K562 (cell line): ENCODE data around the gene PMP22. TPM values are rescaled to one million over a fixed set of nuclear protein-coding genes. Genes with fewer than 3 reads are reported as not detected.
A peak's percentile ranks its signal among the peaks of the same experiment; 100 is the strongest.

Source experiments
- ATAC-seq: fragments of 200-7000 bp; cut with Tn5 transposase; 3 replicates; pipeline ENCODE4 v1.9.1; 2020; ENCODE audit warnings: moderate library complexity
- BruUV-seq: library from RNA; stranded (reverse); fragments of 400-500 nt; replicated peaks from 2 replicates; lab custom pipeline; 2021; lab: Mats Ljungman, UMichigan
- CTCF ChIA-PET: fragments of 300-600 bp; formaldehyde crosslinking; extraction: SDS; loops from one replicate; lab custom pipeline; 2021; ENCODE audit warnings: low intra/inter-chr PET ratio; lab: Yijun Ruan, JAX
- POLR2A ChIA-PET: fragments of 300-600, 350-650 bp; sonication (Branson Sonifier 250); formaldehyde crosslinking; extraction: SDS; loops from one replicate; lab custom pipeline; 2021; ENCODE audit warnings: antibody characterized with exemption, inconsistent platforms; lab: Yijun Ruan, JAX
- DNase-seq, 4 experiments: peaks; one replicate each; pipeline versions ENCODE4 v3.0.0 to v3.0.0-alpha.2; 2011 to 2018; ENCODE audit warnings: low spot score in 3 of 4, mixed read lengths in 3 of 4; ENCODE audit errors: extremely low read depth in 1 of 4
- FAIRE-seq: peaks from 2 replicates; lab custom pipeline; 2011; peaks lifted over from hg19 to GRCh38; lab: Jason Lieb, UNC
- H2AFZ ChIP-seq: 2 replicates; pipeline ENCODE4 v1.6.0; 2011; ENCODE audit warnings: low read depth, low read length, control low read depth, inconsistent platforms
- H3K27ac ChIP-seq: fragments of 200-600 bp; 3 replicates; pipeline ENCODE4 v1.8.0; 2011; ENCODE audit warnings: low read depth, mild to moderate bottlenecking, control low read depth, inconsistent platforms, low read length, moderate library complexity, mixed read lengths; ENCODE audit errors: extremely low read depth
- H3K27me3 ChIP-seq, 2 experiments: fragments of 300-600 bp in 1 of 2; 2 replicates in 1 of 2; 3 replicates in 1 of 2; pipeline versions ENCODE4 v1.6.0 to v1.8.0; 2011; ENCODE audit warnings: inconsistent platforms in 2 of 2, low read length in 2 of 2, mild to moderate bottlenecking in 1 of 2, mixed read lengths in 1 of 2, moderate library complexity in 1 of 2; ENCODE audit not compliant: control insufficient read depth in 2 of 2, insufficient read depth in 2 of 2
- H3K36me3 ChIP-seq: fragments of 300-600 bp; 3 replicates; pipeline ENCODE4 v1.8.0; 2011; ENCODE audit warnings: mild to moderate bottlenecking, low read length, inconsistent platforms; ENCODE audit not compliant: control insufficient read depth, insufficient read depth
- H3K4me1 ChIP-seq, 2 experiments: fragments of 200-600 bp in 1 of 2; replicated peaks in 1 of 2; 2 replicates in 1 of 2; 3 replicates in 1 of 2; pipeline versions ENCODE4 v1.5.1 to v1.8.0; 2011; ENCODE audit warnings: inconsistent platforms in 2 of 2, low read length in 2 of 2, mild to moderate bottlenecking in 1 of 2, mixed read lengths in 1 of 2, moderate library complexity in 1 of 2; ENCODE audit not compliant: control insufficient read depth in 2 of 2, insufficient read depth in 2 of 2
- H3K4me2 ChIP-seq: 2 replicates; pipeline ENCODE4 v1.6.1; 2011; ENCODE audit warnings: low read length, control low read depth, inconsistent platforms, mixed read lengths; ENCODE audit not compliant: insufficient read depth
- H3K4me3 ChIP-seq: fragments of 200-600 bp; sonication (generic), shearing (Covaris generic); 2 replicates; pipeline ENCODE4 v1.5.1; 2016; ENCODE audit warnings: control low read depth, inconsistent platforms
- H3K79me2 ChIP-seq: fragments of 200-600 bp; 3 replicates; pipeline ENCODE4 v1.8.0; 2011; ENCODE audit warnings: low read length, inconsistent platforms; ENCODE audit not compliant: control insufficient read depth, insufficient read depth
- H3K9ac ChIP-seq, 2 experiments: 2 replicates each; pipeline versions ENCODE4 v1.6.0 to v1.6.1; 2011; ENCODE audit warnings: low read depth in 2 of 2, low read length in 2 of 2, control low read depth in 1 of 2, inconsistent platforms in 1 of 2, mild to moderate bottlenecking in 1 of 2, mixed read lengths in 1 of 2; ENCODE audit not compliant: insufficient read depth in 1 of 2
- H3K9me1 ChIP-seq: one replicate; pipeline ENCODE4 v1.6.0; 2011; ENCODE audit warnings: inconsistent platforms, mild to moderate bottlenecking, low read length, moderate library complexity; ENCODE audit not compliant: control insufficient read depth, insufficient read depth
- H3K9me3 ChIP-seq: replicated peaks from 2 replicates; pipeline ENCODE4 v1.5.1; 2011; ENCODE audit warnings: low read depth, low read length, inconsistent platforms; ENCODE audit not compliant: control insufficient read depth, insufficient read depth
- H4K20me1 ChIP-seq: replicated peaks from 2 replicates; pipeline ENCODE4 v1.6.1; 2011; ENCODE audit warnings: low read length, inconsistent platforms, mixed read lengths; ENCODE audit not compliant: control insufficient read depth, insufficient read depth
- C11orf30 ChIP-seq: fragments of 450-650 bp; IDR thresholded peaks from 2 replicates; pipeline ENCODE4 v1.6.1; 2016; ENCODE audit warnings: low read depth, mild to moderate bottlenecking
- HOXB6 ChIP-seq: fragments of 250-450 bp; sonication (Bioruptor Pico); IDR thresholded peaks from 2 replicates; pipeline ENCODE4 v1.5.1; 2022; ENCODE audit warnings: mild to moderate bottlenecking, borderline replicate concordance
- POLR3G ChIP-seq: IDR thresholded peaks from 2 replicates; pipeline ENCODE4 v1.6.1; 2011; ENCODE audit not compliant: insufficient read length, insufficient replicate concordance; ENCODE audit errors: extremely low read depth
- RAD21 ChIP-seq, 2 experiments: fragments of 250-450 bp in 1 of 2; fragments of 450-650 bp in 1 of 2; sonication (Bioruptor Pico) in 1 of 2; formaldehyde crosslinking in 1 of 2; IDR thresholded peaks in 1 of 2; conservative IDR thresholded peaks in 1 of 2; 2 replicates each; pipeline versions ENCODE4 v1.4.0 to v1.8.0; 2020 to 2022; ENCODE audit warnings: mild to moderate bottlenecking in 2 of 2, moderate library complexity in 1 of 2
- SIX5 ChIP-seq, 2 experiments: IDR thresholded peaks; 2 replicates each; pipeline ENCODE4 v1.6.1; 2011; ENCODE audit warnings: low read length in 2 of 2, borderline replicate concordance in 1 of 2, low read depth in 1 of 2, mild to moderate bottlenecking in 1 of 2, moderate library complexity in 1 of 2; ENCODE audit not compliant: insufficient read depth in 1 of 2
- ZKSCAN8 ChIP-seq: fragments of 200-800 bp; sonication (Bioruptor generic); IDR thresholded peaks from 2 replicates; pipeline ENCODE4 v1.6.1; 2016; ENCODE audit warnings: missing genetic modification characterization, missing compliant biosample characterization
- WGBS: fragments of 100-300 bp; shearing (Covaris generic); methylation state at CpG from one replicate; pipeline ENCODE4 v1.1.6; 2016; ENCODE audit warnings: low coverage, mixed read lengths; ENCODE audit not compliant: insufficient coverage; ENCODE audit errors: missing lambda C conversion rate; 5-methylcytosine and 5-hydroxymethylcytosine counted together
- in situ Hi-C: fragments of 300-500 bp; cut with MboI; formaldehyde crosslinking; loops from 4 replicates; pipeline ENCODE4 v1.15.0; 2018; ENCODE audit warnings: inconsistent platforms, mixed read lengths
- intact Hi-C: fragments of 100-400 bp; cut with micrococcal nuclease; formaldehyde crosslinking; loops from 2 replicates; pipeline ENCODE4 v1.14.2; 2022
- polyA plus RNA-seq, 8 experiments: library from polyadenylated mRNA; depleted of rRNA in 4 of 8; stranded (reverse) in 5 of 8; unstranded in 3 of 8; fragments of >200 nt; fragmentation: Nextera tagmentation in 2 of 8; fragmentation: Illumina TruSeq in 1 of 8; extraction: Ambion mirVana in 2 of 8; extraction: Trizol in 1 of 8; gene quantifications; 2 replicates each; pipeline versions ENCODE4 v1.2.1 to v1.2.3, GENCODE V29; 2011 to 2014; ENCODE audit warnings: inconsistent platforms in 1 of 8, missing spikeins in 1 of 8
- total RNA-seq, 7 experiments: library from RNA; depleted of rRNA in 6 of 7; stranded (reverse); fragments of >200 nt in 6 of 7; fragmentation: Illumina TruSeq in 2 of 7; extraction: Trizol in 2 of 7; gene quantifications; 2 replicates each; pipeline versions ENCODE4 v1.2.1 to v1.2.3, GENCODE V29; 2011 to 2021; ENCODE audit warnings: low replicate concordance in 1 of 7
- TF ChIP-seq, protein P1 (sequence below): fragments of 450-650 bp; conservative IDR thresholded peaks from 2 replicates; pipeline ENCODE4 v1.6.1; 2016; ENCODE audit warnings: missing genetic modification characterization, low read depth, mild to moderate bottlenecking, missing compliant biosample characterization, moderate library complexity
- TF ChIP-seq, protein P2 (sequence below): fragments of 450-650 bp; IDR thresholded peaks from 2 replicates; pipeline ENCODE4 v1.6.1; 2016; ENCODE audit warnings: low read depth

PMP22 gene
- total and polyA plus RNA-seq, 9 of the 15 experiments (the other 6 are each of a cell fraction or from before 2014, with no cell fraction given): 12.6 to 62.3 (median 25.8) TPM

GRCh38 chr17:15233022-15233805, 31.9 kb downstream of the PMP22 start:
- no TSS peak for BruUV-seq
- Histone ChIP-seq H2AFZ (no peak overlapping the region), H3K36me3 (peaks cover 11% of the 10 kb centered on the region; the same call in 2 of the 3 replicates), H3K4me1 (peaks cover 4 to 56% of the 10 kb centered on the region in 2 experiments; a peak in 4 of 5 replicates), H3K4me2 (no peak overlapping the region), H3K27ac (no peak overlapping the region), H3K9me3 (no peaks in the 10 kb centered on the region), H3K9ac (no peak overlapping the region), H3K27me3 (no peaks in the 10 kb centered on the region), H3K9me1 (no peaks in the 10 kb centered on the region), H4K20me1 (no peaks in the 10 kb centered on the region), H3K79me2 (peaks cover 2% of the 10 kb centered on the region; the same call in 1 of the 3 replicates), H3K4me3 (no peak overlapping the region)
- DNase-seq: peak; percentile 32 to 60 (median 44)
- CTCF ChIA-PET: no interaction called here
- POLR2A ChIA-PET: no interaction called here
- peak; percentile 82 for ATAC-seq
- WGBS: 46% methylated on average over 4 of the region's 4 CpGs
- FAIRE-seq: peak; percentile 69
- in situ Hi-C loops (no loop called here), intact Hi-C loops (loop anchor here (10.0 kb wide), 1 partner anchor 262 kb away; no protein-coding TSS in a partner anchor)
- TF ChIP-seq HOXB6 (no peak), POLR3G (no peak), RAD21 (CRISPR knock-in tag; conservative IDR thresholded peaks at IDR 0.05 in 1 of 2, IDR thresholded peaks at IDR 0.05 in 1 of 2) (peak; percentile 57 to 68), SIX5 (IDR thresholded peaks at IDR 0.05; ENCODE audit: borderline replicate concordance in 1 of 2, insufficient read depth in 1 of 2, low read depth in 1 of 2, low read length in 2 of 2) (no peak), ZKSCAN8 (CRISPR knock-in tag) (peak; percentile 59), C11orf30 (peak; percentile 7; the same call in 1 of the 2 replicates)
- TF ChIP-seq, protein P1, sequence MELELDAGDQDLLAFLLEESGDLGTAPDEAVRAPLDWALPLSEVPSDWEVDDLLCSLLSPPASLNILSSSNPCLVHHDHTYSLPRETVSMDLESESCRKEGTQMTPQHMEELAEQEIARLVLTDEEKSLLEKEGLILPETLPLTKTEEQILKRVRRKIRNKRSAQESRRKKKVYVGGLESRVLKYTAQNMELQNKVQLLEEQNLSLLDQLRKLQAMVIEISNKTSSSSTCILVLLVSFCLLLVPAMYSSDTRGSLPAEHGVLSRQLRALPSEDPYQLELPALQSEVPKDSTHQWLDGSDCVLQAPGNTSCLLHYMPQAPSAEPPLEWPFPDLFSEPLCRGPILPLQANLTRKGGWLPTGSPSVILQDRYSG: no peak
- TF ChIP-seq, protein P2, sequence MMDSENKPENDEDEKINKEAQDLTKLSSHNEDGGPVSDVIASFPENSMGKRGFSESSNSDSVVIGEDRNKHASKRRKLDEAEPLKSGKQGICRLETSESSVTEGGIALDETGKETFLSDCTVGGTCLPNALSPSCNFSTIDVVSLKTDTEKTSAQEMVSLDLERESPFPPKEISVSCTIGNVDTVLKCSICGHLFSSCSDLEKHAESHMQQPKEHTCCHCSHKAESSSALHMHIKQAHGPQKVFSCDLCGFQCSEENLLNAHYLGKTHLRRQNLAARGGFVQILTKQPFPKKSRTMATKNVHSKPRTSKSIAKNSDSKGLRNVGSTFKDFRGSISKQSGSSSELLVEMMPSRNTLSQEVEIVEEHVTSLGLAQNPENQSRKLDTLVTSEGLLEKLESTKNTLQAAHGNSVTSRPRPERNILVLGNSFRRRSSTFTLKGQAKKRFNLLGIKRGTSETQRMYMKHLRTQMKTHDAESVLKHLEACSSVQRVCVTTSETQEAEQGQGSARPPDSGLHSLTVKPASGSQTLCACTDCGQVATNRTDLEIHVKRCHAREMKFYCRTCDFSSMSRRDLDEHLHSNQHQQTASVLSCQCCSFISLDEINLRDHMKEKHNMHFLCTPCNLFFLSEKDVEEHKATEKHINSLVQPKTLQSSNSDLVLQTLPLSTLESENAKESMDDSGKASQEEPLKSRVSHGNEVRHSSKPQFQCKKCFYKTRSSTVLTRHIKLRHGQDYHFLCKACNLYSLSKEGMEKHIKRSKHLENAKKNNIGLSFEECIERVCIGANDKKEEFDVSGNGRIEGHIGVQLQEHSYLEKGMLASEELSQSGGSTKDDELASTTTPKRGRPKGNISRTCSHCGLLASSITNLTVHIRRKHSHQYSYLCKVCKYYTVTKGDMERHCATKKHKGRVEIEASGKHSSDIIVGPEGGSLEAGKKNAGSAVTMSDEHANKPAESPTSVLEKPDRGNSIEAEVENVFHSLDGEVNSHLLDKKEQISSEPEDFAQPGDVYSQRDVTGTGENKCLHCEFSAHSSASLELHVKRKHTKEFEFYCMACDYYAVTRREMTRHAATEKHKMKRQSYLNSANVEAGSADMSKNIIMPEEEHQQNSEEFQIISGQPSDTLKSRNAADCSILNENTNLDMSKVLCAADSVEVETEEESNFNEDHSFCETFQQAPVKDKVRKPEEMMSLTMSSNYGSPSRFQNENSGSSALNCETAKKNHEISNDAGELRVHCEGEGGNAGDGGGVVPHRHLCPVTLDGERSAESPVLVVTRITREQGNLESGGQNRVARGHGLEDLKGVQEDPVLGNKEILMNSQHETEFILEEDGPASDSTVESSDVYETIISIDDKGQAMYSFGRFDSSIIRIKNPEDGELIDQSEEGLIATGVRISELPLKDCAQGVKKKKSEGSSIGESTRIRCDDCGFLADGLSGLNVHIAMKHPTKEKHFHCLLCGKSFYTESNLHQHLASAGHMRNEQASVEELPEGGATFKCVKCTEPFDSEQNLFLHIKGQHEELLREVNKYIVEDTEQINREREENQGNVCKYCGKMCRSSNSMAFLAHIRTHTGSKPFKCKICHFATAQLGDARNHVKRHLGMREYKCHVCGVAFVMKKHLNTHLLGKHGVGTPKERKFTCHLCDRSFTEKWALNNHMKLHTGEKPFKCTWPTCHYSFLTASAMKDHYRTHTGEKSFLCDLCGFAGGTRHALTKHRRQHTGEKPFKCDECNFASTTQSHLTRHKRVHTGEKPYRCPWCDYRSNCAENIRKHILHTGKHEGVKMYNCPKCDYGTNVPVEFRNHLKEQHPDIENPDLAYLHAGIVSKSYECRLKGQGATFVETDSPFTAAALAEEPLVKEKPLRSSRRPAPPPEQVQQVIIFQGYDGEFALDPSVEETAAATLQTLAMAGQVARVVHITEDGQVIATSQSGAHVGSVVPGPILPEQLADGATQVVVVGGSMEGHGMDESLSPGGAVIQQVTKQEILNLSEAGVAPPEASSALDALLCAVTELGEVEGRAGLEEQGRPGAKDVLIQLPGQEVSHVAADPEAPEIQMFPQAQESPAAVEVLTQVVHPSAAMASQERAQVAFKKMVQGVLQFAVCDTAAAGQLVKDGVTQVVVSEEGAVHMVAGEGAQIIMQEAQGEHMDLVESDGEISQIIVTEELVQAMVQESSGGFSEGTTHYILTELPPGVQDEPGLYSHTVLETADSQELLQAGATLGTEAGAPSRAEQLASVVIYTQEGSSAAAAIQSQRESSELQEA: no peak
